Measurements from ENCODE around the gene MPC1L. TPM values are rescaled to one million over a fixed set of nuclear protein-coding genes. Genes with fewer than 3 reads are reported as not detected.
A peak's percentile ranks its signal among the peaks of the same experiment; 100 is the strongest.

MPC1L gene
- total and polyA plus RNA-seq, 4 donors = not detected

GRCh38 chrX:40579141-40579540 lies 44.1 kb upstream of the MPC1L start:
- TF ChIP-seq, protein P1, sequence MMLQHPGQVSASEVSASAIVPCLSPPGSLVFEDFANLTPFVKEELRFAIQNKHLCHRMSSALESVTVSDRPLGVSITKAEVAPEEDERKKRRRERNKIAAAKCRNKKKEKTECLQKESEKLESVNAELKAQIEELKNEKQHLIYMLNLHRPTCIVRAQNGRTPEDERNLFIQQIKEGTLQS (IDR thresholded peaks at IDR 0.05) = no peak
- TF ChIP-seq SP1 (IDR thresholded peaks at IDR 0.05) (no peak), RAD21 (IDR thresholded peaks at IDR 0.05) (no peak), ZBTB33 (IDR thresholded peaks at IDR 0.05) (no peak), RXRA (IDR thresholded peaks at IDR 0.05) (no peak), NR2F2 (IDR thresholded peaks at IDR 0.05) (no peak), TAF1 (conservative IDR thresholded peaks at IDR 0.05) (no peak), FOXA2 (IDR thresholded peaks at IDR 0.05) (no peak), MAX (IDR thresholded peaks at IDR 0.05) (no peak), FOXA1 (IDR thresholded peaks at IDR 0.05) (no peak), HNF4G (IDR thresholded peaks at IDR 0.05) (no peak), HNF4A (conservative IDR thresholded peaks at IDR 0.05) (no peak), YY1 (IDR thresholded peaks at IDR 0.05) (no peak), REST (IDR thresholded peaks at IDR 0.05) (no peak), EGR1 (IDR thresholded peaks at IDR 0.05; ENCODE audit: low read depth in 2 of 2) (no peak), GABPA (IDR thresholded peaks at IDR 0.05 in 1 of 2, conservative IDR thresholded peaks at IDR 0.05 in 1 of 2) (no peak)
- H3K4me3 ChIP-seq (ENCODE audit: low read depth in 1 of 3, low read length in 3 of 3) = no peak overlapping the region
- H3K27me3 ChIP-seq (ENCODE audit: control insufficient read depth in 4 of 4, insufficient read depth in 4 of 4, low read length in 3 of 4) = no peaks in the 10 kb centered on the region
- H3K27ac ChIP-seq (ENCODE audit: low read depth in 1 of 2, low read length in 2 of 2) = no peak overlapping the region
- H3K9me3 ChIP-seq (ENCODE audit: control insufficient read depth in 4 of 4, low read length in 3 of 4) = no peaks in the 10 kb centered on the region
- WGBS = 72% methylated on average over 3 of the region's 3 CpGs
- no peak overlapping the region for H3K9ac ChIP-seq (ENCODE audit: low read depth in 1 of 2, low read length in 2 of 2)
- DNase-seq (ENCODE audit: low spot score) = no peak
- H3K4me1 ChIP-seq (ENCODE audit: control insufficient read depth in 4 of 4, insufficient read depth in 4 of 4, low read length in 3 of 4) = peaks cover 0 to 13% (median 3%) of the 10 kb centered on the region in 4 donors
- H3K36me3 ChIP-seq (ENCODE audit: control insufficient read depth in 4 of 4, insufficient read depth in 3 of 4, low read depth in 1 of 4, low read length in 3 of 4) = no peaks in the 10 kb centered on the region

DNA sequence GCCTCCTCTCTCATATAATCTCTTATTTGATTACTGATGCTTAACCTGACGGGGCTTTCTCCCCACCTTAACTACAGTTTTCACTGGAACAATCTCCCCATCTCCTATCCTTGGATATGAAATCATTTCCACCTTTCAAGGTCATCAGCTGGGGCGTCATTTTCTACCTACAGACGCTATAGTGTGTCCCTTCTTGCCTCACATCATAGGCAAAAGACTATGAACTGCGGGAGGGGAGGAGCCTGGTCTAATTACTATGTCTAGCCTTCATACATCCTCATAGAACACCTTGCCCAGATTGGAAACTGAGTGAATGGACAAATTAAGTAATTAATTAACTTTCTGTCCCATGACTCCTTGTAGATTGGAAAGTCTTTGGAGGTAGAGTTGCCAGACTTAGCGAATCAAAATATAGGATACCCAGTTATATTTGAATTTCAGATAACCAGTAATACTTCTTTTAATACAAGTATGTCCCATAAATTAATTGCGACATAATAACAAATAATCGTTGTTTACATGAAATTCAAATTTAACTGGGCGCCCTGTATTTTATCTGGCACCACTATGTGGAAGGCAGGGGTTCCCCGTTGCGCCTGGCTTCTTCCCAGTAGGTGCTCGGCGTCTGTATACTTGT lies 43.2 kb upstream of the MPC1L start:
- Histone ChIP-seq H3K9ac (ENCODE audit: low read depth in 1 of 2, low read length in 2 of 2) (peak overlapping the region; percentile 3 to 50), H3K36me3 (ENCODE audit: control insufficient read depth in 4 of 4, insufficient read depth in 3 of 4, low read depth in 1 of 4, low read length in 3 of 4) (no peaks in the 10 kb centered on the region), H3K27ac (ENCODE audit: low read depth in 1 of 2, low read length in 2 of 2) (peak overlapping the region; percentile 74 to 91), H3K4me1 (ENCODE audit: control insufficient read depth in 4 of 4, insufficient read depth in 4 of 4, low read length in 3 of 4) (peaks cover 0 to 13% (median 3%) of the 10 kb centered on the region in 4 donors), H3K9me3 (ENCODE audit: control insufficient read depth in 4 of 4, low read length in 3 of 4) (no peaks in the 10 kb centered on the region), H3K4me3 (ENCODE audit: low read depth in 1 of 3, low read length in 3 of 3) (peak overlapping the region; percentile 44 to 90 (median 68)), H3K27me3 (ENCODE audit: control insufficient read depth in 4 of 4, insufficient read depth in 4 of 4, low read length in 3 of 4) (no peaks in the 10 kb centered on the region)
- TF ChIP-seq ZBTB33 (IDR thresholded peaks at IDR 0.05) (no peak), REST (IDR thresholded peaks at IDR 0.05) (no peak), RXRA (IDR thresholded peaks at IDR 0.05) (no peak), EGR1 (IDR thresholded peaks at IDR 0.05; ENCODE audit: low read depth in 2 of 2) (no peak), GABPA (IDR thresholded peaks at IDR 0.05 in 1 of 2, conservative IDR thresholded peaks at IDR 0.05 in 1 of 2) (no peak), MAX (IDR thresholded peaks at IDR 0.05) (no peak), HNF4G (IDR thresholded peaks at IDR 0.05) (no peak)
- TF ChIP-seq, protein P2, sequence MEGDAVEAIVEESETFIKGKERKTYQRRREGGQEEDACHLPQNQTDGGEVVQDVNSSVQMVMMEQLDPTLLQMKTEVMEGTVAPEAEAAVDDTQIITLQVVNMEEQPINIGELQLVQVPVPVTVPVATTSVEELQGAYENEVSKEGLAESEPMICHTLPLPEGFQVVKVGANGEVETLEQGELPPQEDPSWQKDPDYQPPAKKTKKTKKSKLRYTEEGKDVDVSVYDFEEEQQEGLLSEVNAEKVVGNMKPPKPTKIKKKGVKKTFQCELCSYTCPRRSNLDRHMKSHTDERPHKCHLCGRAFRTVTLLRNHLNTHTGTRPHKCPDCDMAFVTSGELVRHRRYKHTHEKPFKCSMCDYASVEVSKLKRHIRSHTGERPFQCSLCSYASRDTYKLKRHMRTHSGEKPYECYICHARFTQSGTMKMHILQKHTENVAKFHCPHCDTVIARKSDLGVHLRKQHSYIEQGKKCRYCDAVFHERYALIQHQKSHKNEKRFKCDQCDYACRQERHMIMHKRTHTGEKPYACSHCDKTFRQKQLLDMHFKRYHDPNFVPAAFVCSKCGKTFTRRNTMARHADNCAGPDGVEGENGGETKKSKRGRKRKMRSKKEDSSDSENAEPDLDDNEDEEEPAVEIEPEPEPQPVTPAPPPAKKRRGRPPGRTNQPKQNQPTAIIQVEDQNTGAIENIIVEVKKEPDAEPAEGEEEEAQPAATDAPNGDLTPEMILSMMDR (IDR thresholded peaks at IDR 0.05; ENCODE audit: low read depth, low read length, missing input control) = no peak
- DNase-seq (ENCODE audit: low spot score) = no peak
- 16% methylated on average over 12 of the region's 12 CpGs for WGBS
